ENCODE data around the gene CACNG6.

- no peak for TF ChIP-seq CREB5 (CRISPR knock-in tag; IDR thresholded peaks at IDR 0.05; ENCODE audit: low read depth)
- TF ChIP-seq ZFP3 (CRISPR knock-in tag; IDR thresholded peaks at IDR 0.05): no peak
- TF ChIP-seq TOX (CRISPR knock-in tag; IDR thresholded peaks at IDR 0.05; ENCODE audit: borderline replicate concordance): no peak
- no peak for TF ChIP-seq PATZ1 (CRISPR knock-in tag; IDR thresholded peaks at IDR 0.05; ENCODE audit: borderline replicate concordance)
- TF ChIP-seq RARB (CRISPR knock-in tag; IDR thresholded peaks at IDR 0.05): no peak
- TF ChIP-seq SNAI2 (CRISPR knock-in tag; IDR thresholded peaks at IDR 0.05): no peak
- no peak for TF ChIP-seq POU6F1 (CRISPR knock-in tag; IDR thresholded peaks at IDR 0.05; ENCODE audit: borderline replicate concordance, low read depth)
- no peak for TF ChIP-seq ZNF70 (CRISPR knock-in tag; IDR thresholded peaks at IDR 0.05)
- TF ChIP-seq ESRRG (CRISPR knock-in tag; IDR thresholded peaks at IDR 0.05): no peak
- TF ChIP-seq ZNF565 (CRISPR knock-in tag; conservative IDR thresholded peaks at IDR 0.05; ENCODE audit: low read depth): no peak
- TF ChIP-seq ZNF8 (CRISPR knock-in tag; IDR thresholded peaks at IDR 0.05): no peak
- TF ChIP-seq GLIS3 (CRISPR knock-in tag; IDR thresholded peaks at IDR 0.05): no peak
- no peak for TF ChIP-seq TCF4 (CRISPR knock-in tag; IDR thresholded peaks at IDR 0.05; ENCODE audit: borderline replicate concordance)
These were observed 6.8 kb downstream of the CACNG6 start for GRCh38 chr19:53998223-53998622.

Data from SK-N-SH treated with all-trans-retinoic acid at 6 μM for 48 hours (cell line).